SK-N-MC (cell line): ENCODE measurements around the gene RTN4RL1.

Experiments used
- EZH2 ChIP-seq: fragments of 200-600 bp; sonication (generic); IDR thresholded peaks from one replicate; pipeline ENCODE4 v1.6.1; 2017; ENCODE audit warnings: antibody characterized with exemption
- FOXP2 ChIP-seq: optimal IDR thresholded peaks from 2 replicates; pipeline ENCODE3; 2011; ENCODE audit warnings: mild to moderate bottlenecking, moderate library complexity; ENCODE audit not compliant: insufficient read depth; ENCODE audit errors: extremely low read length, control extremely low read depth
- POLR2AphosphoS5 ChIP-seq: IDR thresholded peaks from 2 replicates; pipeline ENCODE4 v1.6.1; 2012; ENCODE audit warnings: mild to moderate bottlenecking, low read depth, low read length, borderline replicate concordance

DNA sequence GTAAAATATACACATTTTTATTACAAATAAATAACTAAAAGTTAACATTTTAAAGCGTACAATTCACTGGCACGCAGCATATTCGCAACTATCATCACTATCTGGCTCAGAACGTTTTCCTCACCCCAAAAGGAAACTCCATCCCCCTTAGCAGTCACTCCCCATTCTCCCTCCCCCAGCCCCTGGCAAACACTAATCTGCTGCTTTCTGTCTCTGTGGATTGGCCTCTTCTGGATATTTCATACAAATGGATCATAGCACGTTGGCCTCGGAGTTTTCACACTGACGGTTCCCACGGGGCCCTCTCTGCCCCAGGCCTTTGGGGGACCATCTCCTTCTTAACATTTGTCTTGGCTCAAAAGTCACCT, 64.6 kb downstream of the RTN4RL1 start:
- no peak for TF ChIP-seq EZH2
- no peak for TF ChIP-seq POLR2AphosphoS5
- TF ChIP-seq FOXP2 = no peak
